Bronchial epithelial cell (primary cell): ENCODE results near the gene TREM2. TPM values are rescaled to one million over a fixed set of nuclear protein-coding genes. Genes with fewer than 3 reads are reported as not detected.
"Not testable (repeated sequence)": the region's sequence is repeated elsewhere in the genome, so short reads cannot be mapped to it uniquely, and the experiment has no call there.

Experiments
- DNase-seq: peaks from one replicate; pipeline ENCODE4 v3.0.0-alpha.2; 2010; ENCODE audit warnings: low read depth
- FAIRE-seq: peaks from 2 replicates; lab custom pipeline; 2011; peaks lifted over from hg19 to GRCh38; lab: Jason Lieb, UNC
- H3K27me3 ChIP-seq: 2 replicates; pipeline ENCODE4 v1.5.1; 2011; ENCODE audit warnings: low read length; ENCODE audit not compliant: control insufficient read depth, insufficient read depth
- H3K36me3 ChIP-seq: 2 replicates; pipeline ENCODE4 v1.5.1; 2011; ENCODE audit warnings: low read length; ENCODE audit not compliant: control insufficient read depth, insufficient read depth
- H3K4me3 ChIP-seq: 2 replicates; pipeline ENCODE4 v1.5.1; 2011; ENCODE audit warnings: mild to moderate bottlenecking, low read depth, low read length, control low read depth
- CTCF ChIP-seq: IDR thresholded peaks from 2 replicates; pipeline ENCODE4 v1.5.1; 2011; ENCODE audit warnings: mild to moderate bottlenecking, moderate library complexity, low read length, control low read depth, inconsistent platforms; ENCODE audit not compliant: insufficient read depth, severe bottlenecking
- total RNA-seq: library from RNA; depleted of rRNA; stranded (reverse); fragments of >200 nt; gene quantifications from 2 replicates; pipeline ENCODE4 v1.2.1, GENCODE V29; 2014

Gene TREM2
- total RNA-seq, 1 donor from 2014 or later: 0.53 TPM

GRCh38 chr6:41193884-41194283, 31.0 kb upstream of the TREM2 start:
- Histone ChIP-seq H3K27me3 (peaks cover 3% of the 10 kb centered on the region), H3K4me3 (no peak overlapping the region), H3K36me3 (no peaks in the 10 kb centered on the region)
- FAIRE-seq: no peak
- no peak for TF ChIP-seq CTCF
- DNase-seq: no peak

GRCh38 chr6:41193171-41193734, 30.3 kb upstream of the TREM2 start:
- FAIRE-seq: no peak
- no peak for TF ChIP-seq CTCF
- H3K27me3 ChIP-seq: peaks cover 3% of the 10 kb centered on the region

GRCh38 chr6:41191569-41191968, 28.7 kb upstream of the TREM2 start:
- no peak for DNase-seq
- H3K27me3 ChIP-seq: peaks cover 3% of the 10 kb centered on the region
- no peaks in the 10 kb centered on the region for H3K36me3 ChIP-seq
- peak; percentile 36 for TF ChIP-seq CTCF
- no peak for FAIRE-seq
- H3K4me3 ChIP-seq: no peak overlapping the region

More at GRCh38 chr6:41193171-41193734, 30.3 kb upstream of the TREM2 start:
- Histone ChIP-seq H3K4me3 (no peak overlapping the region), H3K36me3 (no peaks in the 10 kb centered on the region)
- no peak for DNase-seq

GRCh38 chr6:41190791-41191190, 27.9 kb upstream of the TREM2 start:
- no peak for TF ChIP-seq CTCF
- Histone ChIP-seq H3K4me3 (no peak overlapping the region), H3K27me3 (peaks cover 3% of the 10 kb centered on the region), H3K36me3 (no peaks in the 10 kb centered on the region)
- FAIRE-seq (no peak), DNase-seq (no peak)

GRCh38 chr6:41189967-41190366, 27.1 kb upstream of the TREM2 start:
- Histone ChIP-seq H3K4me3 (no peak overlapping the region), H3K27me3 (peaks cover 3% of the 10 kb centered on the region), H3K36me3 (no peaks in the 10 kb centered on the region)
- FAIRE-seq (no peak), DNase-seq (peak; percentile 34)
- no peak for TF ChIP-seq CTCF

GRCh38 chr6:41189046-41189445, 26.1 kb upstream of the TREM2 start:
- FAIRE-seq, H3K27me3 ChIP-seq, H3K36me3 ChIP-seq, DNase-seq, H3K4me3 ChIP-seq: not testable (repeated sequence)
